Activated CD4-positive, alpha-beta T cell treated with anti-CD3 and anti-CD28 coated beads, Interleukin-10, Interleukin-2, amounts not matched to agents 100 ng/mL and 50 ng/mL, durations not matched to agents 16 hours and 8 hours (primary cell): Measurements from ENCODE around the gene SATB1.
A peak's percentile ranks its signal among the peaks of the same experiment; 100 is the strongest.
"Not testable (repeated sequence)": the region's sequence is repeated elsewhere in the genome, so short reads cannot be mapped to it uniquely, and the experiment has no call there.

Experiments used
- DNase-seq: peaks from one replicate; pipeline ENCODE4 v3.0.0-alpha.2; 2020

Gene SATB1

DNA sequence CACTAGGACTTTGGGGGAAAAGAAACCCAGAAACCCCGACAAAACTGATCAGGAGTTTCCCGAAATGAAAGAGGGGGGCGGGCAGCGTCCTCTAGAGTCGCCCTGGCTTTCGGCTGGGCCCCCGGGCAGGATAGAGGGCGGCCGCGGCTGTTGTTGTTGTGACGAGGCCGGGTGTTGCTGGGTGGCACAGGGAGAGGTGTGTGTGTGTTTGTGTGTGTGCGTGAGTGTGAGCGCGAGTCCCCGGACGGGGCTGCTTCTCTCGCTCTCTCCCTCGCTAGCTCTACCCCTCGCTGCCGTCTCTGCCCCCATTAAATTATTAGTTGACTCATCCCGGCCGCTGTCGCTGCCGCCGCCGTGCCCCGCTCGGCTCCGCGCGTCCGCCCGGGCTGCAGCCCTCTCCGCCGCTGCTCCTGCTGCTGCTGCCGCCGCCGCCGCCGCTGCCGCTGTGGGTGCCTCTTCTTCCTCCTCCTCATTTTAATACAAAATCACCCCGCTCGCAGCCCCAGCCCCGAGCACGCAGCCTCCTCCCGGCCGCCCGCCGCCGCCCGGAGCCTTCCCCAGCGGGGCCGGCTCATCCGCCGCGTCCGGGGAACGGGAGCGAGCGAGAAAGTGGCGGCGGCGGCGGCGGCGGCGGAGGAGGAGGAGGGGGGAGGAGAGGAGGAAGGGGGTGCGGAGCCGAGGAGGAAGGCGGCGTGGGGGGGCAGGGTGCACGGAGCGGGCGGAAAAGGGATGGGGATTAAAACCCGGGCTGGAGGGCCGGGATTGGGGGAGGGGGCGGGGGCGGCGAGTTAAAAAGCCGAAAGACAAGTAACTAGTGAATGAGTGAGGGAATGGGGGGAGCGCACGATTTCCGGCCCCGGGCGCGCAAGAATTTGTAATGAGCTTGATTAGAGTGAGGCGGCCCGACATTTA is at the start of gene SATB1:
Gene SATB1, minus strand, starts transcription at position 611 of the 912 bp plus-strand sequence. CDS start 4,372 bp downstream, outside the sequence.
- peak; percentile 67 for DNase-seq

DNA sequence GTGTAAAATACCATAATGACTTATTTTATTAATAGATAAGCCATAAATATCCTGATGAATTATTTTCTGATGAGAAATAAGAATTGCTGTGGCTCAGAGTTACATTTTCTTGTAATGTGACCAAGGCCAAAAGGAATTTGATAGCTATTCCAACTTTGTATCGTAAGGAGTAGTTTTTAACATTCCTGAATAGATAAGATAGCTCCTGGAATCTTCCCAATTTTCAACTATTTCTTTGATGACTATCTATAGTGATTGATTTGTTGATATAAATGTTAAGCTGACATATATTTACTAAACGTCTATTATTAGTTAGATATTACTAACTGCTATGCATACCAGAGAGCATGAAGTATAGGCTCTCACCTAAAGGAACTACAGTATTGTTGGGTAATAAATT is 49.1 kb upstream of the SATB1 start:
- no peak for DNase-seq

DNA sequence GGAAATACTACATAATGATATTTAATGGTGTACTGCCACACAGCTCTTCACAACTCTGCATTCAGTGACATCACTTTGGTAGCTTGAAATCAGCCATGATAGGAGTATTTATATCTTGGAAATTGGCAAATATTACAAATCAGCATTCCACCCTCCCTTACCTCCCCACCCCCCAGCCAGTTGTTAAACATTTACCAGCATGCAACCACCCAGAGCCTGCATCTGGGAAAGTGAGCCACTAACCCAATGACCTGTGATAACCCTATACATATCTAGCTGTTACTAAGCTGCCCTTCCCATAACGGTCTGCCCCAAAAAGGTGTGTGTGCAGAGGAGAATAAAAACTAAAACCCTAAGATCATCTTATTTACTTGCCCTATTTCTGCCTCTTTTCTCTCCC is 44.6 kb upstream of the SATB1 start:
- DNase-seq, result no peak

DNA sequence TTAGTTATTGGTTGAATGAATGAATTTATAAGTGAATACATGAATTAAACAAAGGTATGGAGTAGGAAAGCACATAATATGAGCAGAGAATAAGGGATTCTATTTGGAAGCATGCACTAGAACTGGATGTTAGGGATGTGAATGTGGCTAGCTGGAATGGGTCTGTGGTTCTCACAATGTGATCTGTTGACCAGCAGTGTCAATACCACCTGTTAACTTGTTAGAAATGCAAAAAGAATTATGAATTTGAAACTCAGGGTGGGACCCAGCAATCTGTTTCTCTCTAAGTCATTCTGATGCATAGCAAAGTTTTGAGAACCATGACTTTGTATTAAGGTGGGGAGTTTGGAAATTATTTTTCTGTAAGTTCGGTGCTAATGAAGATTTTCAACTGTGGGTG is 41.0 kb upstream of the SATB1 start:
- no peak for DNase-seq

DNA sequence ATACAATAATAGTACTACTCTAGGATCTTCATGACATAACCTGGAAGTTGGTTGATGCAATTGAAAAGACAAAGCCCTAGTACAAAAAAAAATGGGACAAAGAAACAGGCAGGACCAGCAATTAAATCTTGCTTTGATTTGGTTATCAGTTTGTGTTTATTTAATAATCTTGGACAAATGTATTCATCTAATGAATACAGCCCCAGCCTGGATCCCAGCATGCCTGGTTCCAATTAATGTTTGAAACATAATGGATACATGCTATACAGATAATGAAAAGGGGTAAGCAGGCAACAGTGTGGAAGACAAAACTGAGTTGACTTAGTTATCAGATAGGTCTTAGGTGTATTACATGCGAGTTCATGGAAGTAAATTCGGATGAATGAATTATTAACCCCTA is 29.6 kb upstream of the SATB1 start:
- DNase-seq, result no peak

DNA sequence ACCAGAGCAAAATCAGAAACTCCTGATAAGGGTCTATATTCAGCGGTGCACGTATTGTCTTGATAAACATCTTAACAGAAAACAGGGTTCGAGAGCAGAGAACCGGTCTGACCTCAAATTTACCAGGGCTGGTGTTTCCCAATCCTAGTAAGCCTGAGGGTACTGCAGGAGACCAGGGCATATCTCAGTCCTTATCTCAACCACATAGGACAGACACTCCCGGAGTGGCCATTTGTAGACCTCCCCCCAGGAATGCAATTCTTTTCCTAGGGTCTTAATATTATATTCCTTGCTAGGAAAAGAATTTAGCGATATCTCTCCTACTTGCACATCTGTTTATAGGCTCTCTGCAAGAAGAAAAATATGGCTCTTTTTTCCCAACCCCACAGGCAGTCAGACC is 24.5 kb upstream of the SATB1 start:
- not testable (repeated sequence) for DNase-seq

DNA sequence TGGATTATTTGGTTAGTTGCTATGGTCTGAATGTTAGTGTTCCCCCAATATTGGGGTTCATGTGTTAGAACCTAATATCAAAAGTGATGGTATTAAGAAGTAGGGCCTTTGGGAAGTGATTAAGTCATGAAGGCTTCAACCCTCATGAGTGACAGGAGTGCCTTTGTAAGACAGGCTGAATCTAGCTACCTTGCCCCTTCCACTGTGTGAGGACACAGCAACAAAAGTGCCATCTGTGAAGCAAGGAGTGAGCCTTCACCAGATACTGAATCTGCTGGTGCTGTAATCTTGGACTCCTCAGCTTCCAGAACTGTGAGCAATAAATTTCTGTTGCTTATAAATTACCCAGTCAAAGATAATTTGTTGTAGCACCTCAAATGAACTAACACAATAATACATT is 22.6 kb upstream of the SATB1 start:
- no peak for DNase-seq

DNA sequence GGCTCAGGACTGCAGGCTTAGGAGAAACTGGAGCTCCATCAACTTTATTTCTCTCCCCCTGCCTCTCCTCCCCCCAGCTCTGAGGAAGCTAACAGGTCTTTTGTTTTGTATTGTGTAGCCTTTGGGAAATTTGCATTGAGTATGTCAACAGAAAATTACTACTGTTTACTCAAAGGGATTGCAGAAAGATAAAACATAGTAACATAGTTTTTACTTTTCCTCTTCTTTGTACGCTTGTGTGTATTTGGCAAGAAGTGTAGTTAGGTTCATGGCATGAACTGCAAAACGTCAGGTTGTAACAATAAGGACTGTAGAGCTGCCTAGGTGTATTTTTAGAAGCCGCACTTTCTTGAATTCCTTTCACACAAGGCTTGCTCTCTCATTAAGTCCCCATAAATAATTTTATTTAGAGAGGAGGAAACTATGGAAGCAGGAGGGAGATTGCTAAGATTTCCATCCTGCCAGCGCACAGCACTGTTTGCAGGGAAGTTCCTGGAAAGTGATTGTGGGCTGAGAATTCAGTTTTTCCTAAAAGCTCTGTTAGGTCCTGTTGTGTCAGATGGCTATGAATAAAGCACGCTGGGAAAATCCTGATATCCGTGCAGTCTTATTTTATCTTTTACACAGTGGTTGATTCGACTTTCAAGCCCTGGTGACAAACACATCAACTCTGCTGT is 21.1 kb upstream of the SATB1 start:
- DNase-seq, result no peak

DNA sequence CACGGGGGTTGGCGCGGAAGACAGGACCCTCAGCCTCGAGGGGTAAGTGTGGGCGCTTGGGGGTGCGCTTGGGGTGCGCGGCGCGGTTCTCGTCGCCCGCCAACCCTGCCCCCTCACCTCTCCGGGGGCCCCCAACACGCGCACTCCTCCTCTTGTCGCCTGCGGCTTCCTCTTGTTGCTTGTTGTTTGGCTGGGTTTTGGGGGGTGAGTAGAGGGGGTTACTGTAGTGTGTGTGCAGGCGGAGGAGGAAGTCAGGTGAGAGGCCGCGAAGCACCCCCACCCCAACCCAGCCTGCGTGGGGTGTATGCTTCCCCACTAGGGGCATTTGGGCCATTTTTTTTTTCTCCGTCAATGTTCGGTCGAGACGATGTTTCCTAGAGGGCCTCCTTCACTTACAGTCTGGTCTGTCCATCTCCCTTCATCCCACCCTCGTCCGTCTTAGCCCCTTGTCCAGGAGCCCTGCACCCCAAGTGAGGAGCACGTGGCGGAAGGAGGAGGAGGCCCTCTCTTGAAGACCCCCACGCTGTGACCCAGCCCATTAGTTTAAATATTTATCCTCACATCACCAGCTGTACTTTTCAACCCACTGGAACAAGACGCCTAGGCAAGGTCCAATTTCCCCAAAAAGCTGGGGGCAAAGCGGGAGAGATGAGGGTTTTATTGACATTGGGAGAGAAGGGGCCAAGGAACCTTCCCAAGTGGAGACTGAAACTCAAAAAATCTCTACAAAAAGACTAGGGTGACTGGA is 20.4 kb upstream of the SATB1 start:
- DNase-seq, result peak; percentile 77

DNA sequence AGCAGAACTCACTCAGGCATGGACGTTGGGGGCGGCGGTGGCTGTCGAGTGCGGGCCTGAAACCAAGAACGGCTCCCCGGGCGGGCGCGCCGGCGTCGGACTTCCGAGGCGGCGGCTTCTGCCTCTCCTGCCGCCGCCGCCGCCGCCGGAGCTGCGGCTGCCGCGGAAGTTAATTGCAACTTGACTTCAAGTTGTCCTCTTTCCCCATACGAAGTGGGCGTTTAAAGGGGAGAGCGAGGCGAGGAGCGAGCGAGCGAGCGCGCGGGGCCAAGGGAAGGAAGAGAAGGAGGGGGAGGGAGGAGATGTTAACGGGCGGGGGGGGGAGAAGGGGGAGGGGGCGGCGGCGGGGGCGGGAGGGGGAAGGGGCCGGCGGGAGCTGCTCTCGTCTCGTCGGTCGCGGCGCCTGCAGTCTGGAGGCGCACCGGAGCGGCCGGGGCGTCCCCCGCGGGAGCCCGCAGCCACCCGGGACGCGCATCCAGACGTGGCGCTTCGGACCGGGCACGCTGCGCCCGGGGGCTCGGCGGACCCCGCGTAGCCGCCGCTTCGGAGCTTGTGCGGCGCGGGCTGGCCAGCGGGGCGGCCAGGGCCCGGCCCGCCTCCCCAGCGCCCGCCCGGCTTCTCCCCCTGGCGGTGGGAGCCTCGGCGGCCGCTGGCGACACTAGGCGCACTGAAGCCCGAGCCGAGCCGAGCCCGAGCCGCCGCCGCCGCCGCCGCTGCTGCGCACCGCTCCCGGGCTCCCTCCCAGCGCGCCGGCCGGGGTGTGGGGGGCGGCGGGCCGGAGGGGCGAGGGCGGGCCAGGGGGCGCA is 19.7 kb upstream of the SATB1 start:
- peak; percentile 87 for DNase-seq

DNA sequence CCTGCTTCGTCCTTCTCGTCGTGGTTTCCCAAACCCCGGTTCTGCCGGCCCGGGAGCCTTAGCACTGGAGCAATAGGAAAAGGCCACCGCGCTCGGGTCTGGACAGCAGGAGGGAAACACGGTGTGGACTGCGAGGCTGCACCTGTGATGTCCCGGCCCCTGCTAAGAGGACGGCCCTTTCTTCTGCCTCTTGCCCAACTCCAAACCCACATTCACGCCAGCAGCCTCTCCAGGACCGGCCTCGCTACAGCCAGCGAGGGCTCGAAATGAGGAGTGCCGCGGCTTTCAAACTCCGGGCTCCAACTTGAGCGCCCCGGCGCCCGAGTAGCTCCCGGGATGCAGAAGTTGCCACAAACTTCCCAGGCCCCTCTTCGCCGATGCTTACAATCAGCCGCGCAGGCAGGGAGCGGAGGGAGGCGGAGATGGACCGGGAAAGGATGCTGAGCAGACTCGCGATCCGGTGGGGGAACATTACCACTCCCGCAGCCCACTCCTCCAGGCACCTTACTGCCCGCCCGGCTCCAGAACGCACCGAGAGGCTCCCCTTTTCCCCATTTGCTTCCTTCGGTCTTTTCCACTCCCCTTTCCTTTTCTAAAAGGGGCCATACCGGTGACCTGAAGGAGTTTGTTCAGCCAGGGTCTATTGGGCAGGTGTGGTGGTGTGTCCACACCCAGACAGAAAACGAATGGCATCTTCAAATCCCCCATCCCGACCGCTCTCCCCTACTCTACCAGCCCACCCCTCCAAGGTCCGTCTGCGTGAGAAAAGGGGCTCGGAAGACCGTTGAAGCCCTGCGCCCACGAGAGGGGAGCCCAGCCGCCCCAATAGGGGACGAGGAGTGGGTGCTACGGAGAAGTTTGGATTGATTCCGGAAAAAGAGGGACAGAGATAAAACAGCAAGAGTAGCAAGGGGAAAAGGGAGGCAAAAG is 18.8 kb upstream of the SATB1 start:
- DNase-seq, result peak; percentile 39

DNA sequence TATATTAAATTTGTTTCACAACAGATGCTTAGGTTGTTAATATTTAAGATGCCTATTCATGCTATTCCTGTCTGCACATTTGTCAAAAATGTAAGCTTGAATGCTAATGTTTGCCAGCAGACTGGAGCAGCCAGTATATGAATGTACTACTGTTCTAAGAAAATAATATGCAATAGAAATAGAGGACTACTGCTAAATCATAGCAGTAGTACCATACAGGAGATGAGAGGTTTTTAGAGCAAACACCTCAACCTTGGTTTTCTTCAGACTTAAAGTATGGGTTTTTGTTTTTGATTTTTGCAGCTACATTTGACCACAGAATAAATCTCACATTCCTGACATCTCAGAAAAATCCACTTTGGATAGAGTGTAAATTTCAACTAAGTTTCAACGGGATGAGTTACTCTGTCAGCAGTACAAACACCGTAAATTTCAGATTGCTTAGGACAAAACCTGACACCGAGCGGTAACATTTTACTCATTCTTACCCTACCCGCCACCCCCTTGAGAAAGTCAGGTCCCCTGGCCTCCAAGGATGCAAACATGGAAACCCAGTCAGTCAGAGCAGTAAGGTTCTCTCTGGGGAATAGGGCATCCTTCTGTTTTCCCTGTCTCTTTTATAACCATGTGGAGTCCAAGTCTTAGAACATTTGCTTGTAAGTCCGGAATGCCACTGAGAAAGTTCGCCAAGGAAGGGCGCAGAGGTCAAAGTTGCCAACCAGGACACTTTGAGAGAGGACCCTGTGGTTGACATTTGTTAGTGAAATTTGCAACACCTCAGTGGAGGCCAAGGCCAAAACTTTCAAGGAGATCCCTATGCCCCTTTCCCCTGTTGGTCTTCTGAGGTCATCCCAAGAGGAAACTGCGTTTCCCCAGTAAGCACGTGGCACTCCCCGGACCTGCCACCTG is 17.9 kb upstream of the SATB1 start:
- DNase-seq, result peak; percentile 70

DNA sequence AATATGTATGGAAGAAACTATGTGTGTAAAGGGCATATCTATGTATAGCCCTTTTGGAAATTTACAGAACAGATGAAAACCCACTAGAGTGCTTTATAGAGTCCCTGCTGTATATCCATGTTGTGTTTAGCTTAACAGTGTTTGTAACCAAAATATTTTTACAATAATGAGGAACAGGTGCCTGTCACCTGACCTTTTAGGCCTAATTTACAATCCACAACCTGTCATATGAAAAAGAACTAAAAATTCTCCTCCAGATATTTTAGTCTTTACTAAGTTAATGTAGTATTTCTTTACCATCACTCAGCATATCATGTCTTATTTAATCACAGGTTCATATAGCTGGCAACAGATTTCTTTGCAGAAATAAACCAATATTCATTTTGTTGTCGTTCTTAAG is 16.4 kb upstream of the SATB1 start:
- DNase-seq, result no peak

DNA sequence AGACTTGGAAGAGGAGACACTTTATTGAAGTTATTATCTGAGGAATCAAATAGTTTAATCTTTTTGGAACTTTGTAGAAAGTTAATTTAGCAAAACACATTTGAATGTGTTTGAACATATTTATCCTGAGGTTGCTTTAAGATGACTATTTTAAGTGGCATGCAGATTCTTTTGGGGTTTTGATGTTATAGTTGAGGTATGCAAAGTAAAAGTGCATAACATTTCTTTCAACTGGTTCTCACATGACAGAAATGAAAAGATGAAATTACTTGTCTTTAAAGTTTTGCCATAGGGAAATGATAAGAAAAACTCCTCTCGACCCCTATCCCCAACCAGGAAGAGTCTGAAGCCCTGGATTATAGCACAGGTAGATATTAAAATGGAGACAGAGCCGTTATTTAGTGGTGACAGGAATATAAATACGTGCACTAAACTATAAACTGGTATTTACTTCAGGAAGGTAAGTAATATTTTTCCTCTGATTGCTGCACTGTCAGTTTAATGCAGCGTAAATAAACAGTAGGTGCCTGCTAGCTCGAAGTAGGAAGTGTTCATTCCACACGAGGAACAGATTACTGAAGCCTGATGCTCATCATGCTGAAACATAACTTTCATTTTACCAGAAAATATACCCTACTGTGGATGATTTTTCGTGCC is 15.1 kb upstream of the SATB1 start:
- no peak for DNase-seq

DNA sequence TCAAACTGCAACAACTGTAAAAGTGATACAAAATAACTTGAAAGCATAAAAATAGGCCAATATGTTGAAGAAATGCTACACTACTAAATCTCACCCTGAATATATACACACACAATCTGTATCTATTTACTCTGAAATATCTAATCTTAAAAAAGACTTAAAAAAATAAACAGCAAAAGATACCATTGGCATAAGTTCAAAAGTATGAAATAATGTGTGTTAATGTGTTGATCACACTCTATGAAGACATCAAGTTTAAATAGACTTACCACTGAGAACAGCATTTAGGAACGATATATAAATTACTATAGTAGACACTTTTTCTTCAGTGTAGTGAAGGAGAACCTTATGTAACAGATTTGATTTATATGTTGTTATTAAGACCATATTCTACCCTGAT is 14.1 kb upstream of the SATB1 start:
- no peak for DNase-seq

DNA sequence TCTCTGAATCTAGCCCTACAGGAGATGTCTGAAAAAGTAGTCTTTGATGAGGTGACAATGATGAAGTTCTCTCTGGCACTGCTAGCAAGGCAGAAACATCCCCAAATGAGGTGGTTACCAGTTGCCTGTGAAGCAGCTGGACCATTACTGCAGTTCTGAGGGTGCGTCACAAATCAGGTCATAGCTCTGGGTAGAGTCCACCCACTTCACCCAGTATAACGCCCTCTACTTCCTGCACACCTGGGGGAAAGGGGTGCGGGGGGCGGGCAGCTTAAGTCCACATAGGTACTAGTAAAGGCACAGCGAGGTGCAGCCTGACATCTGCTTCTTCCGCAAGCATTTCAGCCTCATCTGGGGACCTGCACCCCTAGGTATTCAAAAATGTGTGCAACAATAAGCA is 13.4 kb upstream of the SATB1 start:
- peak; percentile 76 for DNase-seq

DNA sequence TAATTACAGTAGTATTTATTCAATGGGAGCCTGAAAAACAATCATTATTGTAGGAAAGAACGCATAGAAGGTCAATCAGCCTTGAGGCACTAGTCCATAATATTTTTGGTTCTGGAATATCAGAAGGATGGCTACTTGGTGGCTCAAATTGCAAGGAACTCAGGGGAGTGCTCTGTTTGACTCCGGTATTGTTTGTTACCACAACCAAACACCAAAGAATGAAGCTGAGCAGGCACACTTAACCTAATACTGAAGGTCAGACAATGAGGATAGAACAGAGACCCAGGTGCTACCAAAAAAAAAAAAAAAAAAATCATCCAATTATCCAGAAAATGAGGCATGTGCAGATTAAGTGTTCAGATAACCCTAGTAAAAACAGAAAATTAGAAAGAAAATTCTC is 11.1 kb upstream of the SATB1 start:
- no peak for DNase-seq

DNA sequence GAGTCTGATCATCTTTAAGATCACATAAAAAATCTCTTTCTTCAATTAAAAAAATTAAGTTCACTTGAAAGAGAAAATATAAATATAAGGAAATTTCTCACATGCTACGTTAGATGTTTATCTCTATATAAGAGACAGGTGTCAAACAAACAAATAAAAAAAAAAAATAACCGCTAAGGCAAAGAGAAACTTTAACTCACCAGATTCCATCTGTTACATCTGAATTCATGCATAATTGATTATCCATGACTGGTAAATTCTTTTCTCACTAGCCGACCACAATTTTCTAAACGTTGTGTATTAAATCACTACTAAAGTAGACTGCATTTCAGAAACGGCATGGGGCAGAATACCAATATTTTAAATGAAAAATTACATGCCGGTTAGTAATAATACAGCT is 9.6 kb upstream of the SATB1 start:
- DNase-seq, result no peak

DNA sequence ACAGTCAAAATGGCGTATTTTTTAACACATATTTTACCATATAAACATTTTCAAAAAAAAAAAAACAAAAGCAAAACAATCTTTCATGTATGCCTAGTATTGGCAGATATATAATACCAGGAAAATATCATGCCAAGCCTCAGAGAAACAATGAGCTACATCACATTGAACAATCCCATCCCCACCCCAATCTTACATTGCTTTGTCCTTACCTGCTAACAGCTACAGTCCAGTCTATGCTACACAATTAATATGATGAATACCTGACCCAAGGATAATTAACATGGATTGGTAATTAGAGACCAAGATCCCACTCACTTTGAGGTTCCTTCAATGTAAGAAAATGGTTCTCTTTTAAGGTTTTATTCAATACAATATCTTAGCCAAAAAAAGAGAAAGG is 7.6 kb upstream of the SATB1 start:
- DNase-seq, result no peak

DNA sequence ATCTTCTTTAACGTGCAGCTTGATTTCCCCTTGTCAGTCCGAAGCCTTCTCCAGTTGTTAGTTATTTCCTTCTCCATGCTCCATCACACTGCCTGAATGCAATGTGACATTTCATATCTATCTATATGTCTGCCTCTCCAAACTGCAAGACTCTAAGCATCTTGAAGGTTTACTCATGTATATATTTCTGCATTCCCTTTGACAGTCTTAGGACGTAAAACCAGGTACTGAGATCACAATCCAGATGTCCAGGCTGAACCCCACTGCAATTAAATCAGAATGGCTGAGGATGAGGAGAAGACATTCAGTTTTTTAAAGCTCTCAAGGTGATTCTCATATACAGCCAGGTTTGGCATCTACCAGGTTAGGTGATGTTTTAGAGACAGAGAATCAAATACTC is 6.1 kb upstream of the SATB1 start:
- no peak for DNase-seq
